Adipocyte (in vitro differentiated cells): ENCODE measurements around the gene RTRAF.

ENCODE experiments used
- DNase-seq: peaks from one replicate; pipeline ENCODE4 v3.0.0-alpha.2; 2015; ENCODE audit warnings: low read depth
- H3K27me3 ChIP-seq: replicated peaks from 2 replicates; pipeline ENCODE4 v1.7.0; 2013; ENCODE audit warnings: mild to moderate bottlenecking, low read length, moderate library complexity; ENCODE audit not compliant: control insufficient read depth, insufficient read depth
- H3K36me3 ChIP-seq: 2 replicates; pipeline ENCODE4 v1.7.0; 2013; ENCODE audit warnings: low read length, mild to moderate bottlenecking, moderate library complexity; ENCODE audit not compliant: control insufficient read depth, insufficient read depth, severe bottlenecking
- H3K4me1 ChIP-seq: 2 replicates; pipeline ENCODE4 v1.7.0; 2013; ENCODE audit warnings: mild to moderate bottlenecking, low read length, moderate library complexity; ENCODE audit not compliant: control insufficient read depth, insufficient read depth
- H3K4me3 ChIP-seq: 2 replicates; pipeline ENCODE4 v1.7.0; 2013; ENCODE audit warnings: mild to moderate bottlenecking, low read length, moderate library complexity
- H3K9ac ChIP-seq: 2 replicates; pipeline ENCODE4 v1.7.0; 2013; ENCODE audit warnings: mild to moderate bottlenecking, low read length, moderate library complexity
- H3K9me3 ChIP-seq: 2 replicates; pipeline ENCODE4 v1.7.0; 2013; ENCODE audit warnings: mild to moderate bottlenecking, low read length, moderate library complexity; ENCODE audit not compliant: control insufficient read depth

Gene RTRAF

GRCh38 chr14:51963286-51963685 is 26.1 kb upstream of the RTRAF start:
- H3K4me3 ChIP-seq = peak overlapping the region; percentile 67
- DNase-seq = peak; percentile 74

DNA sequence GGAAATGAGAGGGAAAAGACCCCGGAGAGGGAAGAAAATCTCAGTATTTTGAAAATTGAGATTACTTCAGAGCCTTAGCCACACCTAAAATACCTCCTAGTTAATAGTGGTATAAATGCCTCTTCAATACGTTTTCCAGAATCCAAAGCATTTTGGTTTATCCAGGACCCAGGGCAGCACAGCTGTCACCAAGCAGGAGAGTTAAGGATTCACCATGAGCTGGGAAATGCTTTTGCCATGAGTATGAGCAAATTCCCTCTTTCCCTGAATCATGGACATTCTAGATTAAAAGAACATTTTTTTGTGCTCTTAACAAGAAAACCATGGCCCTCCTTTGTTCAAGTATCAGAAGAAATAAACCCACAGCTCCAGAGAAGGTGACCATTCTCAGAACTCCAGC is 21.8 kb upstream of the RTRAF start:
- peaks cover 7% of the 10 kb centered on the region for H3K4me1 ChIP-seq
- no peak overlapping the region for H3K4me3 ChIP-seq
- no peaks in the 10 kb centered on the region for H3K27me3 ChIP-seq
- DNase-seq = no peak
- H3K36me3 ChIP-seq = no peaks in the 10 kb centered on the region
- H3K9ac ChIP-seq = no peak overlapping the region
- H3K9me3 ChIP-seq = no peaks in the 10 kb centered on the region

More at GRCh38 chr14:51963286-51963685, 26.1 kb upstream of the RTRAF start:
- H3K9ac ChIP-seq = peak overlapping the region; percentile 19
- H3K36me3 ChIP-seq = peaks cover 11% of the 10 kb centered on the region
- peaks cover 12% of the 10 kb centered on the region for H3K9me3 ChIP-seq
- H3K4me1 ChIP-seq = peaks cover 10% of the 10 kb centered on the region
- H3K27me3 ChIP-seq = no peaks in the 10 kb centered on the region

- Histone ChIP-seq H3K4me3 (no peak overlapping the region), H3K9ac (no peak overlapping the region), H3K9me3 (no peaks in the 10 kb centered on the region), H3K4me1 (no peaks in the 10 kb centered on the region), H3K36me3 (no peaks in the 10 kb centered on the region), H3K27me3 (no peaks in the 10 kb centered on the region)
- no peak for DNase-seq
Observed at GRCh38 chr14:51969852-51970540, 19.4 kb upstream of the RTRAF start.

- DNase-seq = peak; percentile 16
- Histone ChIP-seq H3K9ac (no peak overlapping the region), H3K36me3 (no peaks in the 10 kb centered on the region), H3K4me3 (no peak overlapping the region), H3K27me3 (no peaks in the 10 kb centered on the region), H3K9me3 (no peaks in the 10 kb centered on the region), H3K4me1 (no peaks in the 10 kb centered on the region)
Observed at GRCh38 chr14:51972566-51972965, 16.8 kb upstream of the RTRAF start.

DNA sequence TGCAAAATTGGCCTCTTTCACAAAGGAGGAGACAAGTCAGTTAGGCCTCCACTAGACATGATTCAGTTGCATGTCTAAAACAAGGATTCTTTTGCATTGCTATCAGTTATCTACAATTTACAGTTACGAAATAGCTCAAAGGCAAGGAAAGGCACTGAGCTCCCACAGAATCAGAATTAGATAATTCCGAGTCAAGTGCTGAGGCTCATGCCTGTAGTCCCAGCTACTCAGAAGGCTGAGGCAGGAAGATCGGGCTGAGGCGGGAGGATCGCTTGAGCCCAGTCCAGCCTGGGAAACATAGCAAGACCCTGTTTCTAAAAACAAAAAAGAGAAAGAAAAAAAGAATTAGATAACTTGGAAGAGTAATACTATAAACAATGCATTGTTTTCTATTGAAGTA is 12.3 kb upstream of the RTRAF start:
- no peaks in the 10 kb centered on the region for H3K9me3 ChIP-seq
- peaks cover 13% of the 10 kb centered on the region for H3K4me1 ChIP-seq
- DNase-seq = peak; percentile 29
- no peaks in the 10 kb centered on the region for H3K36me3 ChIP-seq
- peaks cover 4% of the 10 kb centered on the region for H3K27me3 ChIP-seq
- no peak overlapping the region for H3K9ac ChIP-seq
- no peak overlapping the region for H3K4me3 ChIP-seq

GRCh38 chr14:51978681-51979085 is 10.7 kb upstream of the RTRAF start:
- Histone ChIP-seq H3K4me3 (no peak overlapping the region), H3K9ac (peak overlapping the region; percentile 7), H3K27me3 (peaks cover 4% of the 10 kb centered on the region), H3K4me1 (peaks cover 13% of the 10 kb centered on the region), H3K9me3 (no peaks in the 10 kb centered on the region), H3K36me3 (no peaks in the 10 kb centered on the region)
- DNase-seq = no peak

- Histone ChIP-seq H3K4me3 (no peak overlapping the region), H3K9ac (peak overlapping the region; percentile 7), H3K36me3 (no peaks in the 10 kb centered on the region), H3K9me3 (no peaks in the 10 kb centered on the region), H3K27me3 (peaks cover 4% of the 10 kb centered on the region), H3K4me1 (peaks cover 13% of the 10 kb centered on the region)
- DNase-seq = peak; percentile 93
Observed at GRCh38 chr14:51979088-51979709, 10.1 kb upstream of the RTRAF start.

- Histone ChIP-seq H3K36me3 (no peaks in the 10 kb centered on the region), H3K27me3 (peaks cover 4% of the 10 kb centered on the region), H3K4me1 (peaks cover 13% of the 10 kb centered on the region), H3K9ac (no peak overlapping the region), H3K9me3 (no peaks in the 10 kb centered on the region), H3K4me3 (no peak overlapping the region)
- no peak for DNase-seq
Observed at GRCh38 chr14:51981218-51981854, 8.0 kb upstream of the RTRAF start.

- Histone ChIP-seq H3K36me3 (peaks cover 20% of the 10 kb centered on the region), H3K27me3 (no peaks in the 10 kb centered on the region), H3K9me3 (no peaks in the 10 kb centered on the region), H3K4me3 (no peak overlapping the region), H3K4me1 (peaks cover 15% of the 10 kb centered on the region), H3K9ac (no peak overlapping the region)
- no peak for DNase-seq
Observed at GRCh38 chr14:51988221-51988620, 1.1 kb upstream of the RTRAF start.

GRCh38 chr14:51990488-51990887 is 1.1 kb downstream of the RTRAF start:
- no peaks in the 10 kb centered on the region for H3K9me3 ChIP-seq
- H3K27me3 ChIP-seq = no peaks in the 10 kb centered on the region
- H3K36me3 ChIP-seq = peaks cover 42% of the 10 kb centered on the region
- no peak for DNase-seq
- peak overlapping the region; percentile 95 for H3K4me3 ChIP-seq
- peaks cover 18% of the 10 kb centered on the region for H3K4me1 ChIP-seq
- peak overlapping the region; percentile 94 for H3K9ac ChIP-seq

DNA sequence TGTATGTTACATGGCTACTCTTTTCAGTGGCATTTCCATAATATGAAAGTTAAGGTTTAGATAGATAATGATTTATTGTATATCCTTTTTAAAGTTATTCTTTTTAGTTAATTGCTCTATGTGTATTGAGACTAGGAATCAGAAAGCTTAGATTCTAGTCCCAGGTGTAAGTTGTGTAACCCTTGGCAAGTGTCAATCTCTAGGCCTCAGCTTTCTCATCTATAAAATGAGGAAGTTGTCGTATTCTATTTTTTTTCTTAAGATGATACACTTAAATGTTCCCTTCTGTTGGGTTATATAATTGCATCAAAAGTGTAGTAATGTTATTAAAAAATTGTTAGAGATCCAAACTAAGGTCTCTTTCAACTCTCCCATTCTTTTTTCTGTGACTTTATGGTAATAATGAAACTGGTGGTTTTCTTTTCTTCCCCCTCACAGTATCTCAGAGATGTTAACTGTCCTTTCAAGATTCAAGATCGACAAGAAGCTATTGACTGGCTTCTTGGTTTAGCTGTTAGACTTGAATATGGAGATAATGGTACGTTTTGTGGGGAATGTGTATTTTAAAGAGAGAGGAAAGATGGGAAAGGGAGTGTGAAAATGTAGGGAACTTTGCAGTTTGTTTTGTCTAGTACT is 4.1 kb downstream of the RTRAF start:
- Histone ChIP-seq H3K27me3 (no peaks in the 10 kb centered on the region), H3K9me3 (no peaks in the 10 kb centered on the region), H3K36me3 (peaks cover 62% of the 10 kb centered on the region), H3K9ac (no peak overlapping the region), H3K4me3 (no peak overlapping the region), H3K4me1 (peaks cover 18% of the 10 kb centered on the region)
- no peak for DNase-seq
